H1 (cell line): ENCODE data around the gene BCAS3. TPM values are rescaled to one million over a fixed set of nuclear protein-coding genes. Genes with fewer than 3 reads are reported as not detected.

Experiments
- CTCF ChIA-PET: fragments of 300-600 bp; sonication (Branson Sonifier 250); formaldehyde crosslinking; loops from one replicate; lab custom pipeline; 2021; ENCODE audit not compliant: partially characterized antibody; lab: Charles Lee
- POLR2A ChIA-PET: fragments of 300-600 bp; sonication (Branson Sonifier 250); formaldehyde crosslinking; loops from one replicate; lab custom pipeline; 2021; ENCODE audit warnings: inconsistent platforms; ENCODE audit not compliant: partially characterized antibody; lab: Charles Lee
- DNase-seq, 2 experiments: peaks; one replicate each; pipeline versions ENCODE4 v3.0.0 to v3.0.0-alpha.2; 2010 to 2022; ENCODE audit warnings: low spot score in 2 of 2, low read depth in 1 of 2, mixed read lengths in 1 of 2
- FAIRE-seq: peaks from 2 replicates; lab custom pipeline; 2011; peaks lifted over from hg19 to GRCh38; lab: Jason Lieb, UNC
- H2AFZ ChIP-seq: 2 replicates; pipeline ENCODE4 v1.8.1; 2012; ENCODE audit warnings: low read length, inconsistent platforms
- H2AK5ac ChIP-seq: 2 replicates; pipeline ENCODE4 v1.6.1; 2013; ENCODE audit warnings: low read depth, low read length
- H2BK120ac ChIP-seq: replicated peaks from 2 replicates; pipeline ENCODE3; 2013; ENCODE audit warnings: low read depth, low read length, inconsistent platforms
- H2BK12ac ChIP-seq: 2 replicates; pipeline ENCODE4 v1.6.1; 2013; ENCODE audit warnings: low read depth, low read length
- H2BK15ac ChIP-seq: 2 replicates; pipeline ENCODE4 v1.6.1; 2013; ENCODE audit warnings: low read length
- H2BK20ac ChIP-seq: 2 replicates; pipeline ENCODE4 v1.6.1; 2013; ENCODE audit warnings: low read length
- H2BK5ac ChIP-seq: 2 replicates; pipeline ENCODE4 v1.6.1; 2013; ENCODE audit warnings: low read depth, low read length
- H3K14ac ChIP-seq: 2 replicates; pipeline ENCODE4 v1.6.1; 2013; ENCODE audit warnings: inconsistent platforms; ENCODE audit not compliant: insufficient read length
- H3K18ac ChIP-seq: 2 replicates; pipeline ENCODE4 v1.6.1; 2013; ENCODE audit warnings: low read length; ENCODE audit errors: extremely low read depth
- H3K23ac ChIP-seq: 2 replicates; pipeline ENCODE4 v1.6.1; 2013; ENCODE audit warnings: inconsistent platforms; ENCODE audit not compliant: insufficient read length
- H3K23me2 ChIP-seq: 2 replicates; pipeline ENCODE4 v1.6.1; 2013; ENCODE audit warnings: low read depth, low read length
- H3K27ac ChIP-seq: 2 replicates; pipeline ENCODE4 v1.6.1; 2011; ENCODE audit warnings: low read depth, low read length, inconsistent platforms
- H3K27me3 ChIP-seq, 4 experiments: replicated peaks in 1 of 4; 1 replicate in 1 of 4; 2 replicates in 3 of 4; pipeline versions ENCODE4 v1.6.1 to v1.8.1; 2011 to 2013; ENCODE audit warnings: low read length in 3 of 4, mild to moderate bottlenecking in 3 of 4, inconsistent platforms in 2 of 4, mixed read lengths in 2 of 4, moderate library complexity in 1 of 4; ENCODE audit not compliant: control insufficient read depth in 3 of 4, insufficient read depth in 3 of 4; ENCODE audit errors: extremely low read depth in 1 of 4
- H3K36me3 ChIP-seq, 4 experiments: 2 replicates each; pipeline versions ENCODE4 v1.6.1 to v1.8.1; 2011 to 2013; ENCODE audit warnings: mild to moderate bottlenecking in 4 of 4, low read length in 3 of 4, moderate library complexity in 2 of 4, control low read depth in 1 of 4, inconsistent platforms in 1 of 4; ENCODE audit not compliant: insufficient read depth in 4 of 4, control insufficient read depth in 2 of 4
- H3K4ac ChIP-seq: replicated peaks from 2 replicates; pipeline ENCODE3; 2013; ENCODE audit warnings: low read length, low read depth, mixed read lengths, inconsistent platforms; ENCODE audit not compliant: insufficient read length
- H3K4me1 ChIP-seq, 4 experiments: replicated peaks in 1 of 4; 1 replicate in 1 of 4; 2 replicates in 3 of 4; pipeline versions ENCODE4 v1.6.1 to v1.8.1; 2011 to 2013; ENCODE audit warnings: low read length in 3 of 4, inconsistent platforms in 2 of 4, mixed read lengths in 1 of 4; ENCODE audit not compliant: insufficient read depth in 4 of 4, control insufficient read depth in 3 of 4
- H3K4me2 ChIP-seq, 2 experiments: 2 replicates each; pipeline versions ENCODE4 v1.6.1 to v1.8.1; 2011 to 2013; ENCODE audit warnings: low read depth in 2 of 2, low read length in 2 of 2, control low read depth in 1 of 2, inconsistent platforms in 1 of 2, mild to moderate bottlenecking in 1 of 2; ENCODE audit not compliant: insufficient read depth in 1 of 2
- H3K4me3 ChIP-seq, 4 experiments: fragments of 200-600, 300-600 bp in 1 of 4; sonication (generic), shearing (Covaris generic), sonication (Bioruptor Twin) in 1 of 4; 2 replicates each; pipeline versions ENCODE4 v1.5.1 to v1.8.1; 2011 to 2016; ENCODE audit warnings: low read length in 4 of 4, low read depth in 3 of 4, control low read depth in 2 of 4, inconsistent platforms in 2 of 4, mild to moderate bottlenecking in 2 of 4, mixed read lengths in 1 of 4, moderate library complexity in 1 of 4; ENCODE audit not compliant: insufficient read depth in 2 of 4; ENCODE audit errors: extremely low read depth in 1 of 4
- H3K56ac ChIP-seq: replicated peaks from 2 replicates; pipeline ENCODE3; 2013; ENCODE audit warnings: low read depth, mild to moderate bottlenecking, mixed read lengths, low read length, inconsistent platforms; ENCODE audit not compliant: insufficient read length
- H3K79me1 ChIP-seq: 2 replicates; pipeline ENCODE4 v1.6.1; 2013; ENCODE audit warnings: low read depth, low read length, control low read depth
- H3K79me2 ChIP-seq, 2 experiments: 2 replicates each; pipeline versions ENCODE4 v1.6.1 to v1.8.1; 2012 to 2013; ENCODE audit warnings: low read length in 2 of 2, mild to moderate bottlenecking in 2 of 2, inconsistent platforms in 1 of 2; ENCODE audit not compliant: insufficient read depth in 2 of 2, control insufficient read depth in 1 of 2
- H3K9ac ChIP-seq, 4 experiments: replicated peaks in 1 of 4; 1 replicate in 1 of 4; 2 replicates in 3 of 4; pipeline versions ENCODE4 v1.6.1 to v1.8.1; 2011 to 2013; ENCODE audit warnings: low read depth in 3 of 4, low read length in 3 of 4, control low read depth in 2 of 4, mild to moderate bottlenecking in 2 of 4, moderate library complexity in 2 of 4, inconsistent platforms in 1 of 4; ENCODE audit errors: extremely low read depth in 1 of 4
- H3K9me3 ChIP-seq, 2 experiments: 2 replicates each; pipeline versions ENCODE4 v1.6.1 to v1.8.1; 2012 to 2013; ENCODE audit warnings: mild to moderate bottlenecking in 2 of 2, moderate library complexity in 2 of 2, control low read depth in 1 of 2, inconsistent platforms in 1 of 2, low read depth in 1 of 2, low read length in 1 of 2, mixed read lengths in 1 of 2; ENCODE audit not compliant: insufficient read depth in 2 of 2
- H4K20me1 ChIP-seq, 2 experiments: replicated peaks in 1 of 2; 2 replicates each; pipeline versions ENCODE3 to v1.8.1; 2011 to 2013; ENCODE audit warnings: inconsistent platforms in 2 of 2, low read length in 2 of 2, mild to moderate bottlenecking in 1 of 2; ENCODE audit not compliant: insufficient read depth in 2 of 2, control insufficient read depth in 1 of 2
- H4K5ac ChIP-seq: 2 replicates; pipeline ENCODE4 v1.6.1; 2013; ENCODE audit warnings: low read length, low read depth, mixed read lengths, inconsistent platforms; ENCODE audit not compliant: insufficient read length
- H4K8ac ChIP-seq: 2 replicates; pipeline ENCODE4 v1.8.0; 2013; ENCODE audit warnings: mild to moderate bottlenecking, moderate library complexity, low read length, inconsistent platforms; ENCODE audit not compliant: insufficient read depth; ENCODE audit errors: extremely low read depth
- H4K91ac ChIP-seq: replicated peaks from 2 replicates; pipeline ENCODE3; 2013; ENCODE audit warnings: low read length, mixed read lengths, inconsistent platforms; ENCODE audit not compliant: insufficient read length
- SRF ChIP-seq: IDR thresholded peaks from 2 replicates; pipeline ENCODE4 v1.6.1; 2011; ENCODE audit warnings: mild to moderate bottlenecking, low read depth, low read length, moderate library complexity
- TAF1 ChIP-seq: IDR thresholded peaks from 2 replicates; pipeline ENCODE4 v1.6.1; 2011; ENCODE audit warnings: mild to moderate bottlenecking, low read depth, low read length
- WGBS, 2 experiments: shearing (Covaris generic) in 1 of 2; methylation state at CpG; one replicate each; pipeline versions ENCODE4 v1.1.6 to v1.1.7; 2013 to 2015; ENCODE audit warnings: low lambda C conversion rate in 2 of 2, mixed read lengths in 2 of 2, inconsistent platforms in 1 of 2, low coverage in 1 of 2, missing lambda C conversion rate in 1 of 2; ENCODE audit not compliant: insufficient replicate concordance in 2 of 2, insufficient coverage in 1 of 2, insufficient read length in 1 of 2; ENCODE audit errors: extremely low coverage in 1 of 2, missing lambda C conversion rate in 1 of 2; 5-methylcytosine and 5-hydroxymethylcytosine counted together
- polyA plus RNA-seq, 7 experiments: library from polyadenylated mRNA; depleted of rRNA in 3 of 7; stranded (reverse) in 5 of 7; unstranded in 2 of 7; fragments of >200 nt in 5 of 7; fragments of 200-250 nt in 2 of 7; gene quantifications; 1 replicate in 5 of 7; 2 replicates in 1 of 7; 4 replicates in 1 of 7; pipeline versions ENCODE4 v1.2.1 to v1.2.3, GENCODE V29; 2011 to 2013; ENCODE audit warnings: missing spikeins in 2 of 7, mixed read lengths in 2 of 7
- total RNA-seq: library from RNA; stranded (reverse); fragmentation: NEBNext Ultra II Directional; extraction: Animal tissue kit (Norgen Biotek cat#: 25700); gene quantifications from 2 replicates; pipeline ENCODE4 v1.2.1, GENCODE V29; 2021

The BCAS3 gene
- total and polyA plus RNA-seq, 2 of the 8 experiments (the other 6 are each of a cell fraction or from before 2014, with no cell fraction given) = 9.9 to 13.3 TPM

- Histone ChIP-seq H3K9ac (peak overlapping the region in 3 of 4 experiments; percentile 17 to 57 (median 41); a peak in 3 of 7 replicates), H3K4me1 (peaks cover 0 to 2% (median 0%) of the 10 kb centered on the region in 4 experiments; a peak in 4 of 7 replicates), H3K23me2 (no peaks in the 10 kb centered on the region; the same call in 1 of the 2 replicates), H3K79me1 (no peaks in the 10 kb centered on the region), H3K4me2 (peak overlapping the region; percentile 81 to 84), H3K4me3 (peak overlapping the region; percentile 67 to 96 (median 80); a peak in 7 of 8 replicates), H3K56ac (no peak overlapping the region), H2BK20ac (no peak overlapping the region), H2BK15ac (no peak overlapping the region), H3K18ac (no peak overlapping the region), H2AK5ac (no peak overlapping the region), H3K79me2 (no peaks in the 10 kb centered on the region), H3K27me3 (no peaks in the 10 kb centered on the region), H2AFZ (peak overlapping the region; percentile 30), H3K27ac (no peak overlapping the region), H3K4ac (no peak overlapping the region), H4K5ac (no peak overlapping the region), H3K9me3 (no peaks in the 10 kb centered on the region), H3K23ac (no peak overlapping the region), H2BK120ac (no peak overlapping the region), H4K20me1 (no peaks in the 10 kb centered on the region), H2BK12ac (no peak overlapping the region), H4K91ac (no peak overlapping the region), H2BK5ac (no peak overlapping the region; the same call in 1 of the 2 replicates), H3K36me3 (no peaks in the 10 kb centered on the region), H4K8ac (no peak overlapping the region), H3K14ac (no peak overlapping the region)
- POLR2A ChIA-PET = interaction anchor here (1.1 to 1.2 kb wide), 2 partner anchors 9 to 77 kb away, joined by 3 to 13 read pairs; partner anchors contain the start of gene PPM1D
- FAIRE-seq = no peak
- 31% methylated on average over 17 of the region's 17 CpGs; no CpG with 5 or more reads in 1 of the 2 experiments for WGBS, 2 experiments
- CTCF ChIA-PET = interaction anchor here (0.7 to 1.2 kb wide), 3 partner anchors 10 to 36 kb away, joined by 3 to 4 read pairs (median 3); no protein-coding TSS in a partner anchor
- peak; percentile 25; the same call in 1 of the 2 replicates for TF ChIP-seq TAF1
- no peak for TF ChIP-seq SRF
- no peak for DNase-seq
Measured at GRCh38 chr17:60676758-60677307, 818 bp upstream of the BCAS3 start.
